ENCODE data around the gene B4GALNT2.
"Not testable (repeated sequence)": the region's sequence is repeated elsewhere in the genome, so short reads cannot be mapped to it uniquely, and the experiment has no call there.

The B4GALNT2 gene

GRCh38 chr17:49180998-49181635, 48.5 kb downstream of the B4GALNT2 start:
- DNase-seq (ENCODE audit: low read depth), result no peak

GRCh38 chr17:49183341-49183740, 50.8 kb downstream of the B4GALNT2 start:
- DNase-seq (ENCODE audit: low read depth), result no peak

- no peak for DNase-seq (ENCODE audit: low read depth)
Observed at GRCh38 chr17:49183801-49184200, 51.2 kb downstream of the B4GALNT2 start.

- not testable (repeated sequence) for DNase-seq (ENCODE audit: low read depth)
Observed at GRCh38 chr17:49184522-49184921, 52.0 kb downstream of the B4GALNT2 start.

GRCh38 chr17:49185381-49185780, 52.8 kb downstream of the B4GALNT2 start:
- not testable (repeated sequence) for DNase-seq (ENCODE audit: low read depth)

GRCh38 chr17:49187301-49187700, 54.7 kb downstream of the B4GALNT2 start:
- DNase-seq (ENCODE audit: low read depth), result peak; percentile 25

- no peak for DNase-seq (ENCODE audit: low read depth)
Observed at GRCh38 chr17:49190932-49191331, 58.4 kb downstream of the B4GALNT2 start.

GRCh38 chr17:49191409-49191916, 58.9 kb downstream of the B4GALNT2 start:
- DNase-seq (ENCODE audit: low read depth), result peak; percentile 68

- DNase-seq (ENCODE audit: low read depth), result peak; percentile 88
Observed at GRCh38 chr17:49191917-49192741, 59.6 kb downstream of the B4GALNT2 start.

GRCh38 chr17:49193513-49194296, 61.1 kb downstream of the B4GALNT2 start:
- peak; percentile 78 for DNase-seq (ENCODE audit: low read depth)

- no peak for DNase-seq (ENCODE audit: low read depth)
Observed at GRCh38 chr17:49194297-49194607, 61.7 kb downstream of the B4GALNT2 start.

GRCh38 chr17:49195751-49196150, 63.2 kb downstream of the B4GALNT2 start:
- DNase-seq (ENCODE audit: low read depth), result no peak

GRCh38 chr17:49196520-49196919, 64.0 kb downstream of the B4GALNT2 start:
- DNase-seq (ENCODE audit: low read depth), result no peak

- no peak for DNase-seq (ENCODE audit: low read depth)
Observed at GRCh38 chr17:49197346-49197998, 64.9 kb downstream of the B4GALNT2 start.

GRCh38 chr17:49198211-49198610, 65.6 kb downstream of the B4GALNT2 start:
- no peak for DNase-seq (ENCODE audit: low read depth)

- DNase-seq (ENCODE audit: low read depth), result no peak
Observed at GRCh38 chr17:49200423-49201083, 68.0 kb downstream of the B4GALNT2 start.

- DNase-seq (ENCODE audit: low read depth), result peak; percentile 55
Observed at GRCh38 chr17:49201481-49201927, 68.9 kb downstream of the B4GALNT2 start.

GRCh38 chr17:49203796-49204195, 71.2 kb downstream of the B4GALNT2 start:
- no peak for DNase-seq (ENCODE audit: low read depth)

- no peak for DNase-seq (ENCODE audit: low read depth)
Observed at GRCh38 chr17:49204516-49204915, 71.9 kb downstream of the B4GALNT2 start.

GRCh38 chr17:49209061-49209571, 76.5 kb downstream of the B4GALNT2 start:
- no peak for DNase-seq (ENCODE audit: low read depth)
